ENCODE results near the gene HSD3B7. TPM values are rescaled to one million over a fixed set of nuclear protein-coding genes. Genes with fewer than 3 reads are reported as not detected.

HSD3B7 gene
- total RNA-seq, 2 experiments from 2014 or later, result 1.5 TPM

- Mint-ChIP-seq H3K27me3 (no peaks in the 10 kb centered on the region), H3K27ac (no peak overlapping the region), H3K9me3 (no peaks in the 10 kb centered on the region), H3K4me3 (no peak overlapping the region), H3K36me3 (peaks cover 3% of the 10 kb centered on the region), H3K4me1 (peaks cover 16% of the 10 kb centered on the region)
- no peak for DNase-seq
Measured at GRCh38 chr16:30951193-30951592, 33.8 kb upstream of the HSD3B7 start.

DNA sequence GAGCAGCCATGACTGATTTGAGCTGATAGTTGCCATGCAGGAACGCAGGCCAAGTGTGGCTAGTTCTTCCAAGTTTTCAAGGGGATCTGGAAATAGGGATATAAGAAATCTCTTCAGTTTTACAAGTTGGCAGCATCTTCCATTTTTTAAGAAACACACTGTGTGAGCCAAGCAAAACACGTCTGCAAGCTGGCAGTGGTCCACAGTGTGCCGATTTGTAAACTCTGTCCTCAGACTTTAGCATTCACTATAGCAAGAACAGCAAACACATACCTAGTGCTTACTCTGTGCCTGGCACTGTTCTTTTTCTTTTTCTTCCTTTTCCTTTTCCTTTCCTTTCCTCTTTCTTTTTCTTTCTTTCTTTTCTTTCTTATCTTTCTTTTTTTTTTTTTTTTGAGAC, 33.3 kb upstream of the HSD3B7 start:
- H3K4me3 Mint-ChIP-seq, result no peak overlapping the region
- peaks cover 17% of the 10 kb centered on the region for H3K4me1 Mint-ChIP-seq
- H3K36me3 Mint-ChIP-seq, result peaks cover 3% of the 10 kb centered on the region
- H3K9me3 Mint-ChIP-seq, result no peaks in the 10 kb centered on the region
- H3K27ac Mint-ChIP-seq, result no peak overlapping the region
- no peaks in the 10 kb centered on the region for H3K27me3 Mint-ChIP-seq
- DNase-seq, result no peak

DNA sequence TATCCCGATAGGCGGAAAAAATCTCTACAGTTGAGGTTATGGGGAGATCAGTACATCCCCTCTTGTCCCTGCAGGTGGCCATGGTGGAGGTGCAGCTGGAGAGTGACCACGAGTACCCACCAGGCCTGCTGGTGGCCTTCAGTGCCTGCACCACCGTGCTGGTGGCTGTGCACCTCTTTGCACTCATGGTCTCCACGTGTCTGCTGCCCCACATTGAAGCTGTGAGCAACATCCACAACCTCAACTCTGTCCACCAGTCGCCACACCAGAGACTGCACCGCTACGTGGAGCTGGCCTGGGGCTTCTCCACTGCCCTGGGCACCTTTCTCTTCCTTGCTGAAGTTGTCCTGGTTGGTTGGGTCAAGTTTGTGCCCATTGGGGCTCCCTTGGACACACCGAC, 31.9 kb upstream of the HSD3B7 start:
- Mint-ChIP-seq H3K9me3 (no peaks in the 10 kb centered on the region), H3K27me3 (no peaks in the 10 kb centered on the region), H3K4me3 (no peak overlapping the region), H3K27ac (no peak overlapping the region), H3K36me3 (peaks cover 2% of the 10 kb centered on the region), H3K4me1 (peaks cover 17% of the 10 kb centered on the region)
- no peak for DNase-seq

DNA sequence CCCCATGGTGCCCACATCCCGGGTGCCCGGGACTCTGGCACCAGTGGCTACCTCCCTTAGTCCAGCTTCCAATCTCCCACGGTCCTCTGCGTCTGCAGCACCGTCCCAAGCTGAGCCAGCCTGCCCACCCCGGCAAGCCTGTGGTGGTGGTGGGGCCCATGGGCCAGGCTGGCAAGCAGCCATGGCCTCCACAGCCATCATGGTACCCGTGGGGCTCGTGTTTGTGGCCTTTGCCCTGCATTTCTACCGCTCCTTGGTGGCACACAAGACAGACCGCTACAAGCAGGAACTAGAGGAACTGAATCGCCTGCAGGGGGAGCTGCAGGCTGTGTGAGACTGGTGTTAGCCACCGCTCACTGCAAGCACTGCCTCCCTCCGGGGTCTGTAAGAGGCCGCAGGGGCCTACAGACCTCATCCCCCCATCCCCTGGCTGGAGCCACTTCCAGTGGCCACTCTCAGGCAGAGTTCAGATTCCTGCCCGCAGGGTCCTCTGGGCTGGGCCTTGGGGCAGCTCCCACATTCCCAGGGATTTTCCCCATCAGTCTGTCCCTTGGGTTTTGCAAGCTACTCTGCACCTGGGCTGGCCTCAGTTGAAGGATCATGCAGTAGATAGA, 31.4 kb upstream of the HSD3B7 start:
- H3K27ac Mint-ChIP-seq, result no peak overlapping the region
- DNase-seq, result peak; percentile 72
- H3K4me1 Mint-ChIP-seq, result peaks cover 20% of the 10 kb centered on the region
- no peaks in the 10 kb centered on the region for H3K9me3 Mint-ChIP-seq
- no peak overlapping the region for H3K4me3 Mint-ChIP-seq
- no peaks in the 10 kb centered on the region for H3K27me3 Mint-ChIP-seq
- peaks cover 4% of the 10 kb centered on the region for H3K36me3 Mint-ChIP-seq

- Mint-ChIP-seq H3K27me3 (no peaks in the 10 kb centered on the region), H3K36me3 (peaks cover 12% of the 10 kb centered on the region), H3K4me3 (no peak overlapping the region), H3K9me3 (no peaks in the 10 kb centered on the region), H3K27ac (no peak overlapping the region), H3K4me1 (peaks cover 27% of the 10 kb centered on the region)
- DNase-seq, result no peak
Measured at GRCh38 chr16:30954993-30955392, 30.0 kb upstream of the HSD3B7 start.

- H3K36me3 Mint-ChIP-seq, result peaks cover 21% of the 10 kb centered on the region
Measured at GRCh38 chr16:30956601-30957455, 28.2 kb upstream of the HSD3B7 start.

DNA sequence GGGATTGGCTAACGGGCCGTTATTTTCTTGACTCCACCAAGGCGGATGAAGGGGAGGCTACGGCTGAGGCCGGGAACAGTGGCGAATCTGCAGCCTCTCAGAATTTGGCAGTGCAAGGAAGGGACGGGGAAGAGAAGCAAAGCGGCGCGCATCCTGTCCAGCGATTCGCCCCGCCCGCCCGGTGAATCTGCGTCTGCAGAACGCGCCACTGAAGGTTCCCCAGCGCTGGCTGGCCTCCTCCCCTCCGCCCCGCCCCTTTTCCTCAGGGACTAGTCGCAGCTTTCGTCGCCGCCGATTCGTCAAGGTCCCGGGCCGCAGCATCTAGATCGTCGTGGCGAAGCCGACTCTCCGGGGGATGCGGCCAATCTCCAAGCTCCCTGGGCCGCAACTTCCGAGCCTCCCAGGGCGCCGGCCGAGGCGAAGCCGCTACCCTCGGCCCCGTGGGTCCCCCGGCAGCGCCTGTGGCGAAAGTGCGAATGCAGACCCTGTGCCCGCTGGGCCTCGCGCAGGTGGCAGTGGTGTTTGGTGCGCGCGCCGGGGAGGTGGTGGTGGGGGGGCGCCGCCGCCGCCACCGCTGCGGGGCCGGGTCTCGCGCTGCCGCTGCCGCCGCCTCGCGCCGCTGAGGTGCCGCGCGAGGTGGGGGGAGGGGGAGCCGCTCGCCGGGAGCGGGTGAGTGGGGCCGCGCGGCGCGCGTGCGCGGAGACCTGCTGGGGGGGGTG, 27.4 kb upstream of the HSD3B7 start, which contains the start of gene SETD1A:
Gene SETD1A (plus strand): TSS at position 299 of the 719 bp plus-strand sequence. CDS start 978 bp downstream, outside the sequence.
- Mint-ChIP-seq H3K4me3 (peak within 1 kb of the TSS; percentile 96), H3K9me3 (no peaks in the 10 kb centered on the region), H3K4me1 (peaks cover 26% of the 10 kb centered on the region), H3K27ac (peak within 1 kb of the TSS; percentile 99), H3K36me3 (peaks cover 24% of the 10 kb centered on the region), H3K27me3 (no peaks in the 10 kb centered on the region)
- peak; percentile 97 for DNase-seq

More at GRCh38 chr16:30956601-30957455, 28.2 kb upstream of the HSD3B7 start:
- H3K4me3 Mint-ChIP-seq, result peak overlapping the region; percentile 93
- H3K27ac Mint-ChIP-seq, result peak overlapping the region; percentile 99
- no peaks in the 10 kb centered on the region for H3K27me3 Mint-ChIP-seq
- H3K9me3 Mint-ChIP-seq, result no peaks in the 10 kb centered on the region
- peaks cover 26% of the 10 kb centered on the region for H3K4me1 Mint-ChIP-seq
- DNase-seq, result peak; percentile 91

DNA sequence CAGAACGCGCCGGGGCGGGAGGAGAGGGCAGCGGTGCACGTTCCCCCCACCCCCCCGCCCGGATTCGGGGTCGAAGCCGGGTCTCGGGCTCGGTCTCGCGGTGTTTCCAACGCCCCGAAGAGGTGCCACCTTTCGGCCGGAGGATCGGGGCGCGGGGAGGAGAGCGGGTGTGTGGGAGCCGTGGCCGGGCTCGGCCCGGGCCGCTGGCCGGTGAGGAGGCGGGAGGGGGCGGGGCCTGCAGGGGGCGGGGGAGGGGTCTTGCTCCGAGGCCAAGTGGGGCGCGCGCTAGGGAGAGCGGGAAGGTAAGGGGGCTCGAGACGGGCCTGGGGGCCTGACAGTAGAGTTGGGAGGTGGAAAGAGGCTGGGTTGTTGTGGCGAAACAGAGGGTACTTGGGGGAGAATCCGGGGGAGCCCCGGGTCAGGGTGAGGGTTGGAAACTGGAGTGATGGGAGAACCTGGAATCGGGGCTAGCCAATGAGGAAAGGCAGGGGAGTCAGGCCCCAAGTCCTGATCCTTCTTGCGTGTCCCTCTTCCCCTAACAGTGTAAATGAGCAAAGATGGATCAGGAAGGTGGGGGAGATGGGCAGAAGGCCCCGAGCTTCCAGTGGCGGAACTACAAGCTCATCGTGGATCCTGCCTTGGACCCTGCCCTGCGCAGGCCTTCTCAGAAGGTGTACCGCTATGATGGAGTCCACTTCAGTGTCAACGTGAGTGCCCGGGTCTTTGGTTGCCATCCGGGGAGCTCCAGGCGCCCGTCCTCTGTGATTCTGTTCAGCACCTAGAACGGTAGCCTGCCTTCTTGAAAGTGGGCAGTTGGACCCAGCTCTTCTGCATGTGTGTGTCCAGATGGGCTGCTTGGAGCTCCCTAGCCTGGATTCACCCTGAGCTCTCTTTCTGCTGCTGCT, 26.6 kb upstream of the HSD3B7 start:
- Mint-ChIP-seq H3K9me3 (no peaks in the 10 kb centered on the region), H3K27ac (peak overlapping the region; percentile 91), H3K27me3 (no peaks in the 10 kb centered on the region), H3K4me1 (peaks cover 26% of the 10 kb centered on the region), H3K4me3 (peak overlapping the region; percentile 96), H3K36me3 (peaks cover 24% of the 10 kb centered on the region)
- DNase-seq, result no peak

GRCh38 chr16:30961384-30961783, 23.6 kb upstream of the HSD3B7 start:
- no peak for DNase-seq
- H3K36me3 Mint-ChIP-seq, result peaks cover 32% of the 10 kb centered on the region
- peaks cover 20% of the 10 kb centered on the region for H3K4me1 Mint-ChIP-seq
- no peaks in the 10 kb centered on the region for H3K9me3 Mint-ChIP-seq
- H3K27me3 Mint-ChIP-seq, result no peaks in the 10 kb centered on the region
- no peak overlapping the region for H3K27ac Mint-ChIP-seq
- no peak overlapping the region for H3K4me3 Mint-ChIP-seq

DNA sequence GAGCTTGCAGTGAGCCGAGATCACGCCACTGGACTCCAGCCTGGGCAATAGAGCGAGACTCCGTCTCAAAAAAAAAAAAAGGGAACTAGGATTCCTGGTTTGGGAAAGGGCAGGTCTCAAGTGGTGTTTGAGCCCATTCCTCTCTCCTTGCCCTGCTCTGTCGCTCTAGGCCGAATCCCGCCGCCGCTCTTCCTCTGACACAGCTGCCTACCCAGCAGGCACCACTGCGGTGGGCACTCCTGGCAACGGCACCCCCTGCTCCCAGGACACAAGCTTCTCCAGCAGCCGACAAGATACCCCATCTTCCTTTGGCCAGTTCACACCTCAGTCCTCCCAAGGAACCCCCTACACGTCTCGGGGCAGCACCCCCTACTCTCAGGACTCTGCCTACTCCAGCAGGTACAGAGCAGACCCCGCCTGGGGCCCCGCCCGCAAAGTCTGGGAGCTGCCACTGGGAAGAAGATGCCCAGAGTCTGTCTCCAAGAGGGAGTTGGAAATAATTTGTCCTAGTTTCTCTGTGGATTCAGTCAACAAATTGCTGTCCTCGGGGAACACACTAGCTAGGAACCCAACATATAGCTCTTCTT, 21.0 kb upstream of the HSD3B7 start:
- H3K4me3 Mint-ChIP-seq, result no peak overlapping the region
- no peaks in the 10 kb centered on the region for H3K9me3 Mint-ChIP-seq
- H3K4me1 Mint-ChIP-seq, result peaks cover 13% of the 10 kb centered on the region
- peaks cover 42% of the 10 kb centered on the region for H3K36me3 Mint-ChIP-seq
- H3K27me3 Mint-ChIP-seq, result no peaks in the 10 kb centered on the region
- no peak overlapping the region for H3K27ac Mint-ChIP-seq
- no peak for DNase-seq

DNA sequence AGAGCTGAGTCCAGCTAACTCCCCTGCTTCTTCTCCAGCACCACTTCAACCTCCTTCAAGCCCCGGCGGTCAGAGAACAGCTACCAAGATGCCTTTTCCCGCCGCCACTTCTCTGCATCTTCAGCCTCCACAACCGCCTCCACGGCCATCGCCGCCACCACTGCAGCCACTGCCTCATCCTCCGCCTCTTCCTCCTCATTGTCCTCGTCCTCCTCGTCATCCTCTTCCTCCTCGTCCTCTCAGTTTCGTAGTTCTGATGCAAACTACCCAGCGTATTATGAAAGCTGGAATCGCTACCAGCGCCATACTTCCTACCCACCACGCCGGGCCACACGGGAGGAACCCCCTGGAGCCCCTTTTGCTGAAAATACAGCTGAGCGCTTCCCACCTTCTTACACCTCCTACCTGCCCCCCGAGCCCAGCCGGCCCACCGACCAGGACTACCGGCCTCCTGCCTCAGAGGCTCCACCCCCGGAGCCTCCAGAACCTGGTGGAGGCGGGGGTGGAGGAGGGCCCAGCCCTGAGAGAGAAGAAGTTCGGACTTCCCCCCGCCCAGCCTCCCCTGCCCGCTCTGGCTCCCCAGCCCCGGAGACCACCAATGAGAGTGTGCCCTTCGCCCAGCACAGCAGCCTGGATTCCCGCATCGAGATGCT, 20.3 kb upstream of the HSD3B7 start:
- Mint-ChIP-seq H3K9me3 (no peaks in the 10 kb centered on the region), H3K27me3 (no peaks in the 10 kb centered on the region), H3K4me3 (no peak overlapping the region), H3K36me3 (peaks cover 38% of the 10 kb centered on the region), H3K4me1 (peaks cover 6% of the 10 kb centered on the region), H3K27ac (no peak overlapping the region)
- DNase-seq, result no peak

DNA sequence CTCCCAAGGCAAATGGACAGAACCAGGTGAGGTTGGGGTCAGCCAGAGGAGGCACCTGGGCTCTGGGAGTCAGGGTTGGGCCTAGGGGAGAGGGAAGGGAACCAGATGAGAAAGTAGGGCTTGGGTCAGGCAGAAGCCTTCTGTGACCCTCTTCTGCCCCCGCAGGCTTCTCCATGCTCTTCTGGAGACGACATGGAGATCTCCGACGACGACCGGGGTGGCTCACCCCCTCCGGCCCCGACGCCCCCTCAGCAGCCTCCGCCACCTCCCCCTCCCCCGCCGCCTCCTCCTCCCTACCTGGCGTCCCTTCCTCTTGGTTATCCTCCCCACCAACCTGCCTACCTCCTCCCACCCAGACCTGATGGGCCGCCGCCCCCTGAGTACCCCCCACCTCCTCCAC, 19.6 kb upstream of the HSD3B7 start:
- H3K36me3 Mint-ChIP-seq, result peaks cover 31% of the 10 kb centered on the region
- H3K9me3 Mint-ChIP-seq, result no peaks in the 10 kb centered on the region
- no peak overlapping the region for H3K27ac Mint-ChIP-seq
- H3K4me3 Mint-ChIP-seq, result no peak overlapping the region
- H3K4me1 Mint-ChIP-seq, result peaks cover 2% of the 10 kb centered on the region
- DNase-seq, result no peak
- no peaks in the 10 kb centered on the region for H3K27me3 Mint-ChIP-seq

GRCh38 chr16:30966033-30966619, 18.9 kb upstream of the HSD3B7 start:
- peaks cover 35% of the 10 kb centered on the region for H3K36me3 Mint-ChIP-seq
- no peak overlapping the region for H3K27ac Mint-ChIP-seq
- H3K27me3 Mint-ChIP-seq, result no peaks in the 10 kb centered on the region
- no peak overlapping the region for H3K4me3 Mint-ChIP-seq
- DNase-seq, result no peak
- no peaks in the 10 kb centered on the region for H3K4me1 Mint-ChIP-seq
- H3K9me3 Mint-ChIP-seq, result no peaks in the 10 kb centered on the region
